ENCODE measurements around the gene C1QA. TPM values are rescaled to one million over a fixed set of nuclear protein-coding genes. Genes with fewer than 3 reads are reported as not detected.

Gene C1QA, protein sequence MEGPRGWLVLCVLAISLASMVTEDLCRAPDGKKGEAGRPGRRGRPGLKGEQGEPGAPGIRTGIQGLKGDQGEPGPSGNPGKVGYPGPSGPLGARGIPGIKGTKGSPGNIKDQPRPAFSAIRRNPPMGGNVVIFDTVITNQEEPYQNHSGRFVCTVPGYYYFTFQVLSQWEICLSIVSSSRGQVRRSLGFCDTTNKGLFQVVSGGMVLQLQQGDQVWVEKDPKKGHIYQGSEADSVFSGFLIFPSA
- not detected in 2 replicates for total RNA-seq (2014; rRNA removed; shearing (Covaris generic))

DNA sequence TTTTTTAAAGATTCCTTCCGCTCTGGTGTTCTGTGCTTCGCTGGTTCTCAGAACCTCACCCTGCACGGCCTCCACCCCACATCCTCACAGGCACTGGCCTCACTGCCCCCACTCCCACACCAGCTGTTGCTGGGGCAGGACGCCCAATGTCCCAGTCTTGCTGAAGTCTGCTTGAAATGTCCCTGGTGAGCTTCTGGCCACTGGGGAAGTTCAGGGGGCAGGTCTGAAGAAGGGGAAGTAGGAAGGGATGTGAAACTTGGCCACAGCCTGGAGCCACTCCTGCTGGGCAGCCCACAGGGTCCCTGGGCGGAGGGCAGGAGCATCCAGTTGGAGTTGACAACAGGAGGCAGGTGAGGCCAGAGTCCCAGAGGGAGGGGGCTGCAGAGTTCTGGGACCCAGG, at the start of gene C1QA:
C1QA (plus strand) TSS at position 276 of the 400 bp plus-strand sequence. CDS start 989 bp downstream, outside the sequence.
- no peak for DNase-seq (ENCODE audit: low spot score)

DNA sequence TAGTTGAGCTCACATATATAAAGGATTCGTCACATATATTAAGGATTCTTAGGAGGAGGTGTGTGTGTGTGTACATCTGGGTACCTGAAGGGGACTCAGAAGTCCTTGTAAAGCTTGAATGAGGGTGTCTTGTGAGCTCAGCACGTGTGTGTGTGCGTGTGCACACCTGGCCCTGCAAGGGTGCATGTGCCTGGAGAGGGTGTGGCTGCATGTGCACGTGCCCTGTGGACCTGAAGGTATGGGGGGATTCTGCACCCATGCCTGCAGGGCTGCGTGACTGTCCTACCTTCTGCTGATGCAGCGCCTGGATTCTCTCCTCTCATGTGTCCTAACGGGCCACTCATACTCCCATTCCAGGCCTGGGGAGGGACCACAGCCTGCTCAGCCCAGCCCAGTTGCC, 49.2 kb upstream of the C1QA start:
- DNase-seq (ENCODE audit: low spot score) = no peak

DNA sequence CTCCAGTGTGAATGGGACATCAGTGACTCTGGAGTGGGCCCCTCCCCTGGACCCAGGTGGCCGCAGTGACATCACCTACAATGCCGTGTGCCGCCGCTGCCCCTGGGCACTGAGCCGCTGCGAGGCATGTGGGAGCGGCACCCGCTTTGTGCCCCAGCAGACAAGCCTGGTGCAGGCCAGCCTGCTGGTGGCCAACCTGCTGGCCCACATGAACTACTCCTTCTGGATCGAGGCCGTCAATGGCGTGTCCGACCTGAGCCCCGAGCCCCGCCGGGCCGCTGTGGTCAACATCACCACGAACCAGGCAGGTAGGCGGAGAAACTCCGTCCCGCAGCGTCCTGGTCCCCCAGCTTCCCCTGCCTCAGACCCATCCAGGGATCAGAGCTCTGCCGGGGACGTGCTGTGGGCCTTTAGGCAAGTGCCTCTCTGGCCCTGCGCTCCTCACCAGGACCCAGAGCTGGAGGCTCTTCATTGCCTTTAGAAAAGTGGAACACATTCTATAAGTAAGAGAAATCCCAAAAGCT, 47.5 kb upstream of the C1QA start:
- DNase-seq (ENCODE audit: low spot score) = no peak

DNA sequence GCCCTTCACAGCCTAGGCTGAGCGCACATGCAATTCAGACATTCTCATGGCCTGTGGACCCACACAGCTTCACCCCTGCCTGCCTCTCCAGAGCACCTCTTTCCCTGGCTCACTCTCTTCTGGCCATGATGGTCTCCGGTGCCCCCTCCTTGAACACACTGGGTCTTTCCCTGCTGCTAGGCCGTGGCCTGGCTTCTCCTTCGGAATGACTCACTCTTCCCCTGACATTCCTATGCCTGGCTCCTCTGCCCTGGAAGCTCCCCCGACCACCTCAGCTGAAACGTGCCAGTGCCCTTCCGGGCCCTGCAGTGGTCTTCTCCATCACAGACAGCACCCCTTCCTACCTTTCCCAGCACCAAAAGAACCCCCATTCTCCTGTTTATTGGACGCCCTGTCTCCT, 44.9 kb upstream of the C1QA start:
- no peak for DNase-seq (ENCODE audit: low spot score)

DNA sequence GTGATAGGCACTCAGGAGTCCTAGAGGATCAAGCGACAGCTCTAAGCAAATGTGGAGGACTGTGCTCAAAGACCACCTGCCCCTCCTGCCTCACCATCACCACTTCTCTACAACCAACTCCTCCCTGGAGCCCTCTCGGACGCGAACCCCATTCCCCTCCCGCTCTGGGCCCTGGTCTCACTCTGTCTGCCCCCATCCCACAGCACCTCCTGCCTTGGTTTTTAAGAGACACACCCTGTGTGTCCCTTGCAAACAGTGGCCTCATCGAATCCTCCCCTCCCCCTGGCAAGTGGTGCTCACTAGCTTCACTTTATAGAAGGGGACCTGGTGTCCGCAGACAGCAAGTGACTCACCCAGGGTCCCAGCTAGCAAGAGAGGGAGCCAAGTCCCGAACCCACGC, 44.4 kb upstream of the C1QA start:
- no peak for DNase-seq (ENCODE audit: low spot score)

DNA sequence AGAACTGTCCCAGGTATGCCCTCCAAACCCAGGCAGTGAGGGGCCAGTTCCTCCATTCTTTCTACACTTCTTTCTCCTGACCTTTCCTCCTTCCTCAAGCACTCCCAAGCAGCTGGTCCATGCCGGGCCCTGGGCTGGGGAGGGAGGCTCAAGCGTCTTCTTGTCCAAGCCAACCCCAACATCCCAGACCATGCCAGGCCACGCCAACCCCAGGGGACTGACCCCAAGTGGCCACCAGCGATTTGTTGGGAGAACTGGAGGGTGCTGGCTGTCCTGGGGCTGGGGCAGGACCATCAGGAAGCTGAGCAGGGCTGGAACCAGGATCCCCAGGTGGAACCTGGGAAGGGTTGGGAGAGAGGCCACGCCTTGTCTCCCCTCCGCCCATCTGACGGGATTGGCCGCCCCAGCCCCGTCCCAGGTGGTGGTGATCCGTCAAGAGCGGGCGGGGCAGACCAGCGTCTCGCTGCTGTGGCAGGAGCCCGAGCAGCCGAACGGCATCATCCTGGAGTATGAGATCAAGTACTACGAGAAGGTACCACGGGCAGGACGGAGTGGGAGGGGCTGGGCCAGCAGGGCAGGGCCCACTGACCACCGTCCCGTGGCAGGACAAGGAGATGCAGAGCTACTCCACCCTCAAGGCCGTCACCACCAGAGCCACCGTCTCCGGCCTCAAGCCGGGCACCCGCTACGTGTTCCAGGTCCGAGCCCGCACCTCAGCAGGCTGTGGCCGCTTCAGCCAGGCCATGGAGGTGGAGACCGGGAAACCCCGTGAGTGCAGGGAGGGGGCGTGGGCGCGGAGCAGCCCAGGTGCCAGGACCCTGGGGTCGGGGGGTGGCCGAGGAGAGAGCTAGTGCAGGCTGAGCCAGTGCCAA, 43.3 kb upstream of the C1QA start:
- DNase-seq (ENCODE audit: low spot score) = no peak

DNA sequence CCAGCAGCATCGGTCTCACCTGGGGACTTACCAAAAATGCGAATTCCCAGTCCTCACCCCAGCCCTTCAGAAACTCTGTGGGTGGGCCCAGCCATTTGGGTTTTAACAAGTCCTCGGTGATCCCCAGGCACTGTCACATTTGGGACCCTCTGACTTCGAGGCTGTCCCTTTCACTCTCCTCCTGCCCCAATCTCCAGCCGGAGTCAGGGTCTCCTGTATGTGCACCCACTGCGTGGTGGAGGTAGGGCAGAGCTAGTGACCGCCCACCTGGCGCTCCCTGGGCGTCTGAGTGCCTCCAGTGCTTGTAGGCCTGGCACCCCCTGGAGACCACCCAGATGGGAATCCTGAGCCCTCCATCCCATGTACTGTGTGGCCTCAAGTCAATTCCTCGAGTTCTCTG, 42.0 kb upstream of the C1QA start:
- DNase-seq (ENCODE audit: low spot score) = no peak

DNA sequence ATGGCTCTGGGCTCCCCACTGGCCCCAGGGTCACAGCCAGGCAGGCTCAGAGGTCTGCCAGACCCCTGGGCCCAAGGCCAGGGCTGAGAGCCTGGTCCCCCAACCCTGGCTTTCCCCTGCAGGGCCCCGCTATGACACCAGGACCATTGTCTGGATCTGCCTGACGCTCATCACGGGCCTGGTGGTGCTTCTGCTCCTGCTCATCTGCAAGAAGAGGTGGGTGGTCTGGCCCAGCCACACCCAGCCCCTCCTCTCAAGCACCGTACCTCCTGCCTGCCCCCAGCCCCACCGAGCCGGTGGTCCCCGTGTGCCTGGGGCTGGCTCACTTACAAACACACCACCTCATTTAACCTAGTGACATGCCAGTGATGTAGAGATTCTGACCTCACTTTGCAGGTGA, 41.3 kb upstream of the C1QA start:
- no peak for DNase-seq (ENCODE audit: low spot score)

DNA sequence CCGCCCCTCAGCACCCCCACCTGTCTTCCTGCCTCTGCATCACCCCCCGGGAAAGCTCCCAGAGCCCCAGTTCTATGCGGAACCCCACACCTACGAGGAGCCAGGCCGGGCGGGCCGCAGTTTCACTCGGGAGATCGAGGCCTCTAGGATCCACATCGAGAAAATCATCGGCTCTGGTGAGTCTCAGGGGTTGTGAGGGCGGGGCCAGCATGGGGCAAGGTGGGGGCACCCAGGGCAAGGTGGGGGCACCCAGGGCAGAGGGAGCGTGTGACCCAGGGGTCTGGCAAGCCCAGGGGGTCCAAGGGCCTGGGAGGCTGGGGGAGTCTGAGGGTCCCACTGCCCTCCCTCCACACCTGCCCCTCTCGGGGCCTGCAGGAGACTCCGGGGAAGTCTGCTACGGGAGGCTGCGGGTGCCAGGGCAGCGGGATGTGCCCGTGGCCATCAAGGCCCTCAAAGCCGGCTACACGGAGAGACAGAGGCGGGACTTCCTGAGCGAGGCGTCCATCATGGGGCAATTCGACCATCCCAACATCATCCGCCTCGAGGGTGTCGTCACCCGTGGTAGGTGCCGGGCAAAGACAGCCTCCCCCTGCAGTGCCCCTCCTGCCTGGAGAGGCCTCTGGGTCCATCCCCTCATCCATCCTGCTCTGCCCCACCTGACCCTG, 39.0 kb upstream of the C1QA start:
- DNase-seq (ENCODE audit: low spot score) = no peak

DNA sequence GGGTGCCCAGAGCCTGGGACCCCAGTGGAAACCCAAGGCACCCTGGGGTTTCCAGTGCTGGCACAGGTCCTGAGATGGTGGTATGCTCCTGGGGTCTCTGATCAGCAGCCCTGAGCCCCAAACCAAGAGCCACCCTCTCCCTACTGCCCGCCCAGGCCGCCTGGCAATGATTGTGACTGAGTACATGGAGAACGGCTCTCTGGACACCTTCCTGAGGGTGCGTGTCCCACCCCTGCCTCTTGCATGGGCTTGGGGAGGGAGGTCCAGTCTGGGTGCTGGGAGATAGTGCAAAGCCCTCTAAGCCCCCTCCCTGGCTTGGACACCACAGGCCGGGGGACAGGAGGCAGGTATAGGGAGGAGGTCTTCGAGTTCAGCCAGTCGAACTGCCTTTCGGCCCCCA, 38.4 kb upstream of the C1QA start:
- no peak for DNase-seq (ENCODE audit: low spot score)

DNA sequence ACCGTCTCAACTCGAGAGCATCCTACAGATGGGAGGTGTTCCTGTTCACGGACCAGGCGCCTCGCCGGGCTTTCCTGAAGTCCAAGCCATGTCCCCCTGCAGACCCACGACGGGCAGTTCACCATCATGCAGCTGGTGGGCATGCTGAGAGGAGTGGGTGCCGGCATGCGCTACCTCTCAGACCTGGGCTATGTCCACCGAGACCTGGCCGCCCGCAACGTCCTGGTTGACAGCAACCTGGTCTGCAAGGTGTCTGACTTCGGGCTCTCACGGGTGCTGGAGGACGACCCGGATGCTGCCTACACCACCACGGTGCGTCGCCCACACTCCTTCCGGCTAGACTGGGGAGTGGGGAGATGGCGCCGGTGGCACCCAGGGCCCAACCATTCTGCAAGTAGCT, 37.7 kb upstream of the C1QA start:
- no peak for DNase-seq (ENCODE audit: low spot score)

DNA sequence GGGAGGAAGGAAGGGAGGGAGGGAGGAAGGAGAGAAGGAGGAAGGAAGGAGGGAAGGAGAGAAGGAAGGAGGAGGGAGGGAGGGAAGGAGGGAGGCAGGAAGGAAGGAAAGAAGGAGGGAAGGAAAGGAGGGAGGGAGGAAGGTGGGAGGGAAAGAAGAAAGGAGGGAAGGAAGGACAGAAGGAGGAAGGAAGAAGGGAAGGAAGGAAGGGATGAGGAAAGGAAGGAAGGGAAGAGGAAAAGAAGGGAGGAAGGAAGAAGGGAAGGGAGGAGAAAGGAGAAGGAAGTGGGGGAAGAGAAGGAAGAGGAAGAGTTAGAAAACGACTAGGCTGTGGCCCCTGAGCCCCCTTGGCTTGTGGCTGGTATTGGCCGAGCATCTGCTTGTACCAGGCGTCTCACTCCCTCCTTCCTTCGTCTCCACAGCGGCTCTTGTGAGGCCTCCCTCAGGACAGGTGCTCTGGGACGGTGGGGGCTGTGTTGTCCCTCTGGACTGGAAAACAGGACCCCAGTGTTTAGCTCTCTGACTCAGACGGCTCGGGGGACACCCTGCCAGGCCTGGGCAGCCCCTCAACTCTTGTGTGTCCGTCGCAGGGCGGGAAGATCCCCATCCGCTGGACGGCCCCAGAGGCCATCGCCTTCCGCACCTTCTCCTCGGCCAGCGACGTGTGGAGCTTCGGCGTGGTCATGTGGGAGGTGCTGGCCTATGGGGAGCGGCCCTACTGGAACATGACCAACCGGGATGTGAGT, 36.2 kb upstream of the C1QA start:
- DNase-seq (ENCODE audit: low spot score) = no peak

DNA sequence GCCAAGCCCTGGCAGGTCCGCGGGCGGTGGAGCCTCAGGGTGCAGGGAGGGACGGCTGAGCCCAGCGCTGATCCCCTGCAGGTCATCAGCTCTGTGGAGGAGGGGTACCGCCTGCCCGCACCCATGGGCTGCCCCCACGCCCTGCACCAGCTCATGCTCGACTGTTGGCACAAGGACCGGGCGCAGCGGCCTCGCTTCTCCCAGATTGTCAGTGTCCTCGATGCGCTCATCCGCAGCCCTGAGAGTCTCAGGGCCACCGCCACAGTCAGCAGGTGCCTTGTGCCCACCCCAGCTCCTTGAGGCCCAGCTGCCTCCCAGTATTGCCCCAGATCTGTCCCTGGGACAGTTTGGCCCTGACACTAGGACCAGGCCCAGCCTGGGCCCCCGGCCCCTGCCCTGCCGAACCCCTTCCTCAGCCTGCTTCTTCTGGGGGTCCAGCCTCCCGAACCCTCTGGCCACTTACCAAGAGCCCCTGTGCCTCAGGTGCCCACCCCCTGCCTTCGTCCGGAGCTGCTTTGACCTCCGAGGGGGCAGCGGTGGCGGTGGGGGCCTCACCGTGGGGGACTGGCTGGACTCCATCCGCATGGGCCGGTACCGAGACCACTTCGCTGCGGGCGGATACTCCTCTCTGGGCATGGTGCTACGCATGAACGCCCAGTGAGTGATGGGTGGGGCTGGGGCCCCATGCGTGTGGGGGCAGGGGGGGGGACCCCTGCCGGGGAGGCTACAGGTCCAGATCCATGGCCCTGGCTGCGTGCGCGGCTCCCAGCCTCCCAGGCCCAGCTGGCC, 35.4 kb upstream of the C1QA start:
- no peak for DNase-seq (ENCODE audit: low spot score)

DNA sequence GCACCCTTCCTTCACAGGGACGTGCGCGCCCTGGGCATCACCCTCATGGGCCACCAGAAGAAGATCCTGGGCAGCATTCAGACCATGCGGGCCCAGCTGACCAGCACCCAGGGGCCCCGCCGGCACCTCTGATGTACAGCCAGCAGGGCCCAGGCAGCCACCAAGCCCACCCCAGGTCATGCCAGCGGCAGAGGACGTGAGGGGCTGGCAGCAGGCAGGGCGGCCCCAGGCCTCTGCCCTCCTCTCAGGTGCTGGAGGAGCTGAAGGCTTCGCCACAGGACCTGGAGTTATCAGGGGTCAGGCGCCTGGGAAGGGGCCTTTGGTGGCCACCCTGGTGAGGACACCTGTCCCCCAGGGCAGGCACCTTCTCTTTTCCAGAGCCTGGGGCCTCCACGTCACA, 34.8 kb upstream of the C1QA start:
- DNase-seq (ENCODE audit: low spot score) = no peak

DNA sequence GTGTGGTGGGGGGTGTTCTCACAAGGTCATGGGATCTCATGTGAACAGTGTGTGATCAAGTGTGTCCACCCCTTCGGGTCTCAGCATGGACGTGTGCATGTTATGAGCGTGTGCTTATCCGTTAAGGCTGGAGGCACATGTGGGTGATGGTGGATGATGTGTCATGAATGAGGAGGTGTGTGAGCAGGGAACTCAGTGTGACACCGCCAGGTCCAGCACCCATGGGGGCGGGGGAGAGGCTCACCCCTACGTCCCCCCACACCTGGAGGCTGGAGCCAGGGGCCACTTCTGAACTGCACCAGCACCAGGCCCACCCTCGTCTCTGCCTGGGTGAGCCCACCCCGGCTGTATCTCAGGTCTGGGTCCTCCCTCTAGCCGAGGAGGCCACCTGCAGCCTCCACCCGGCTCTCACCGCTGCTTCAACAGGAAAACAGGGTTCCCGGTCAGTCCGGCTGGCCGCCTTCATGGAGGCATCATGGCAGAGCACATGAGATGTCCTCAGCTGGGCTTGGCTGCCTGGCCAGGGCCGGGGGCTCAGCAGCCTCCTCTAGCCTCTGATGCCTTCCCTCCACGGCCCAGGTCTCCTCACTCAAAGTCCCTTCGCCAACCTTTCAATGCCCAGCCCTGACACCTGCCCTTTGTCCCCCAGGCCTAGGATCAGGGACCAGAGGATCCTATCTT, 34.2 kb upstream of the C1QA start:
- DNase-seq (ENCODE audit: low spot score) = no peak

DNA sequence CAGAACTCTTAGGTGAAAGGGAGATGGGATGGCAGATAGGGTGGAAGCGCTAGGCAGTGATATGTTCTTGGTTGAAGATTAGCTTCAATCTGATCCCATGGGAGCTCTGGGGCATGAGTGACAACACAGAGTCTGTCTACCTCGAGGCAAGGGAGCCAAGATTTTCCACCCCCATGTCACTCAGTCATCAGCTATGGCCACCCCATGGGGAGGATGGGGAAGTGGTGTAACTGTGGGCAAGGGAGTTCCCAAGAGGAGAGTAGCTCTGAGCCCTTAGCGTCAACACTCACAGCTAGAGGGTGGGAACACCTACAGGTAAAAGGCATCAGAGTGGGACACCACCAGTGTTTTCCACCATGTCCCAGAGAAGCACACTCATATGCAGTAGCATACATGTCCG, 30.3 kb upstream of the C1QA start:
- DNase-seq (ENCODE audit: low spot score) = no peak

DNA sequence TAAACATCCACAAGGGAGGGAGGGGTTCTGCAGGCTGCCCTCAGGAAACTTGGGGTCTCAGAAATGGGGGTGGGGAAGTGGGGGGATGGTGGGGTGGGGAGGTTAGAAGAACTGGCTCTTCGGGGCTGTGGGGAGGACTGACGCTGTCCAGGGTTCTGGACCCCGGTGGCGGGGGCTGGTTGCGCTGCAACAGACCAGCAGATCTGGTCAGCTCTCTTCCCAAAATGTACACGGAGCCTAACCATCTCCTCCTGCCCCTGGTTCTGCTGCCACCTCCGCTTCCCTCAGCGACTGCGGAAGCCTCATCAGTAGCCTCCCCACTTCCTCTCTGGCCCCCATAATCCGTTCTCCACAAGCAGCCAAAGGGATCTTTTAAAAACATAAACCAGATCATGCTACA, 29.3 kb upstream of the C1QA start:
- no peak for DNase-seq (ENCODE audit: low spot score)

DNA sequence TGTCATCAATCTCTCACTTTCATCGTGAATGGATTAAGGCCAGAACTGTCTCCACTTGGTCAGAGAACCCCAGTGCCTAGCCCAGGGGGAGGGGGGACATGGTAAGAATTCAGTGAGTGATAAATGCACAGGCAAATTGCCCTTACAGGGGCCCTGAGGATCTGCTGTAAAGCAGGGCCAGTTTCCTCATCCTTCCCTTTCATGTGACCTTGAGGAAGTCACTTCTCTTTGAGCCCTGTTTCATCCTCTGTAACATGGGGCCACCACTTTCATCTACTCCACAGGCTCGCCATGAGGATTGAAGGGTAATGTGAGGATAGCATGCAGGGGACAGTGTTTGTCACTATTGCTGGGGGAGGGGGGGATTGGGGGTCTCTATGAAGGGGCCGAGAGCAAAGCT, 28.1 kb upstream of the C1QA start:
- DNase-seq (ENCODE audit: low spot score) = no peak

DNA sequence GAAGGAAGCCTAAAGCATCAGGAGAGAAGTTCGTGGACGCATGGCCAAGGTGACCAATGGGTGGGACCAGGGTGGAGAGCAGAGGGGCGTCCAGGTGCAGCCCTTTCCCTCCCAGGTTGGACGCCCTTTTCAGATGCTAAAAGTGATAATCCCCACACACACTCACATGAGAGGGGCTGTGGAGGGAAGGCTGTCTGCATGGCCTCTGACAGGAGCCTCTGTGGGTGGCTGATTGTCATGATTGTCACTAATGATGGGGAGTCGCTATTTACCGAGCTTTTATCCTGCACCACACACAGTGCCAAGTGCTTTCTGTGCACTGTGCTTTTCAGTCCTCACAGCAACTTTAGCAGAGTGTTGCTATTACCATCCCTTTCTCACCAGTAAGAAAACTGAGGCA, 27.1 kb upstream of the C1QA start:
- no peak for DNase-seq (ENCODE audit: low spot score)

DNA sequence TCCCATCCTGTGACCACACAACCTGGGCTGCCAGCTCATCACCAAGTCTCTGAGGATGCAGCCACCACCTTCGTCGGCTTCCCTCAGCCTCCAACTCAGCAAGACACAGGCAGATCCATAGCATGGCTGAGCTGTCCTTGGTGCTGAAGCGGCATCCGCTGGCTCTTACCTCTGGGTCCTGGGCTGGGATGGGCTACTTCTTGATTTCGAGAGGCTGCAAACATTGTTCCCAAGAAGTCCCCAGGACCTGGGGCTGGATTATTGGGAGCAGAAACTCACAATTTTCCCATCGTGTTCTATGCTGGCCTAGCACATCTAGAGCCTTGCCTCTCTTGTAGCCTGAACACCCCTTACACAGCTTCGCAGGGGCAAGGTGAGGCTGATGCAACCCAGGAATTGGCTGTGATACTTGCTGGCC, 24.9 kb upstream of the C1QA start:
- DNase-seq (ENCODE audit: low spot score) = peak; percentile 49

Measured in H4 (cell line).